GM12872 (cell line): ENCODE results near the gene ITGAD.

ENCODE experiments used
- TF ChIP-seq, protein P1 (sequence below): IDR thresholded peaks from 3 replicates; pipeline ENCODE4 v1.5.1; 2011; ENCODE audit warnings: low read depth, mild to moderate bottlenecking, low read length, moderate library complexity; ENCODE audit not compliant: insufficient read depth

ITGAD gene

GRCh38 chr16:31459687-31460581 is 66.8 kb downstream of the ITGAD start:
- TF ChIP-seq, protein P1, sequence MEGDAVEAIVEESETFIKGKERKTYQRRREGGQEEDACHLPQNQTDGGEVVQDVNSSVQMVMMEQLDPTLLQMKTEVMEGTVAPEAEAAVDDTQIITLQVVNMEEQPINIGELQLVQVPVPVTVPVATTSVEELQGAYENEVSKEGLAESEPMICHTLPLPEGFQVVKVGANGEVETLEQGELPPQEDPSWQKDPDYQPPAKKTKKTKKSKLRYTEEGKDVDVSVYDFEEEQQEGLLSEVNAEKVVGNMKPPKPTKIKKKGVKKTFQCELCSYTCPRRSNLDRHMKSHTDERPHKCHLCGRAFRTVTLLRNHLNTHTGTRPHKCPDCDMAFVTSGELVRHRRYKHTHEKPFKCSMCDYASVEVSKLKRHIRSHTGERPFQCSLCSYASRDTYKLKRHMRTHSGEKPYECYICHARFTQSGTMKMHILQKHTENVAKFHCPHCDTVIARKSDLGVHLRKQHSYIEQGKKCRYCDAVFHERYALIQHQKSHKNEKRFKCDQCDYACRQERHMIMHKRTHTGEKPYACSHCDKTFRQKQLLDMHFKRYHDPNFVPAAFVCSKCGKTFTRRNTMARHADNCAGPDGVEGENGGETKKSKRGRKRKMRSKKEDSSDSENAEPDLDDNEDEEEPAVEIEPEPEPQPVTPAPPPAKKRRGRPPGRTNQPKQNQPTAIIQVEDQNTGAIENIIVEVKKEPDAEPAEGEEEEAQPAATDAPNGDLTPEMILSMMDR = no peak

DNA sequence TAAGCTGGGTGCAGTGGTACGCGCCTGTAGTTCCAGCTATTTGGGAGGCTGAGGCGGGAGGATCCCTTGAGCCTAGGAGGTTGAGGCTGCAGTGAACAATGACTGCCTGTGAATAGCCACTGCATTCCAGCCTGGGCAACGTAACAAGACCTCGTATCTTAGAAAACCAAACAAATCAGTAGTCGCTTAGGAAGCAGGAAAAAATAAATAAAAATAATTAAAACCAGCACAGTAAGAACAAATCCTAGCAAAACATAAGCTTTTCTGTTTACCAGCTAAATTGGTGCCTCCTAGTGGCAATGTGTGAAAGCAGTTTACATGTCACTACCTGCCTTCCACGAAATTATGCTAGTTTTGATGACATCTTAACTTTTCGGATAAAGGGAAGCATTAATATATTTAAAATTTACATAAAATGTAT is 67.5 kb downstream of the ITGAD start:
- TF ChIP-seq, protein P1 = peak; percentile 66

DNA sequence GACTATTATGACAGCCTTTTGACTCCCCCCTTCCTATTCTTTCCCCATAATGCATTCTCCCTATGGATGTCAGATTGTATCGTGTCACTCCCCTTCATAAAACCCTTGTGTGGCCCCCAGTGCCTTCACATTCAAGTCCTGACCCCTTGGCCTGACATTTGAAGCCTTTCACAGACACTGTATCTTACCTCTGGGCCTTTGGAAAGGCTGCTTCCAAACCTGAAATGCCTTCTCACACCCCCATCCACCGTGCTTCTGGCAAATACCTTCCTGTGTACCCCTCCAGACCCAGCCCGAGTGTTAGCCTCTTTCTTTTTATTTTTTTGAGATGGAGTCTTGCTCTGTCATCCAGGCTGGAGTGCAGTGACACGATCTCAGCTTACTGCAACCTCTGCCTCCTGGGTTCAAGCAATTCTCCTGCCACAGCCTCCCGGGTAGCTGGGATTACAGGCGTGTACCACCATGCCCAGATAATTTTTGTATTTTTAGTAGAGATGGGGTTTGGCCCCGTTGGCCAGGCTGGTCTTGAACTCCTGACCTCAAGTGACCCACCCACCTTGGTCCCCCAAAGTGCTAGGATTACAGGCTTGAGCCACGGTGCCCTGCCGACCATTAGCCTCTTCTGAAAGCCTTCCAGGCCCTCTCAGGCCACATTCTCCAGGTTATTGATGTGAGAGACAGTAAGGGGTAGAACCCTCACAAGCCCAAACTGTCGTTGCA is 68.2 kb downstream of the ITGAD start:
- TF ChIP-seq, protein P1 = no peak

DNA sequence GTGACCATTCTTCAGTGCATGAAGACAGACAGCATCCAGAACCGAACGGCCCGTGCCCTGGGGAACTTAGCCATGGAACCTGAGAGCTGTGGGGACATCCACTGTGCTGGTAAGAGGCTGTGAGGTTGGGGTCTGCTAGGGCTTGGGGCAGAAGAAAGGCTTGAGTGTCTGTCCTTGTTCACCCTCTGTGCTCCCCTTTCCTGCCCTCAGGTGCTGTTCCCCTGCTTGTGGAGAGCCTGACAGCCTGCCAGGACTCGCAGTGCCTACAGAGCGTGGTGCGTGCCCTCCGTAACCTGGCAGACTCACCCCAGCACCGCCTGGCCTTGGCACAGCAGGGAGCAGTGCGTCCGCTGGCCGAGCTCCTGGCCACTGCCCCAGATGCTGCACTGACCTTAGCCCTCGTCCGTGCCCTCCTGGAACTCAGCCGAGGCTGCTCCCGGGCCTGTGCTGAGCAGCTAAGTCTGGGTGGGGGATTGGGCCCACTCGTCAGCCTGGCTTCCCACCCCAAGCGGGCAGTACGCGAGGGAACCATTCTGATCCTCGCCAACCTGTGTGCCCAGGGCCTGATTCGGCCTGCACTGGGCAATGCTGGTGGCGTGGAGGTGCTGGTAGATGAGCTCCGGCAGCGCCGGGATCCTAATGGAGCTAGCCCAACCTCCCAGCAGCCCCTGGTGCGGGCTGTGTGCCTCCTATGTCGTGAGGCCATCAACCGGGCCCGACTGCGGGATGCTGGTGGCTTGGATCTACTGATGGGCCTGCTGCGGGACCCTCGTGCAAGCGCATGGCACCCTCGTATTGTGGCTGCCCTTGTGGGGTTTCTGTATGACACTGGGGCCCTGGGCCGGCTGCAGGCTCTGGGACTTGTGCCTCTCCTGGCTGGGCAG is 69.0 kb downstream of the ITGAD start:
- TF ChIP-seq, protein P1 = no peak

- TF ChIP-seq, protein P1 = no peak
Observed at GRCh38 chr16:31464348-31464769, 71.2 kb downstream of the ITGAD start.

- TF ChIP-seq, protein P1 = no peak
Observed at GRCh38 chr16:31464781-31465260, 71.7 kb downstream of the ITGAD start.
